Measurements from ENCODE around the gene FLNB.
A peak's percentile ranks its signal among the peaks of the same experiment; 100 is the strongest.

Gene FLNB

DNA sequence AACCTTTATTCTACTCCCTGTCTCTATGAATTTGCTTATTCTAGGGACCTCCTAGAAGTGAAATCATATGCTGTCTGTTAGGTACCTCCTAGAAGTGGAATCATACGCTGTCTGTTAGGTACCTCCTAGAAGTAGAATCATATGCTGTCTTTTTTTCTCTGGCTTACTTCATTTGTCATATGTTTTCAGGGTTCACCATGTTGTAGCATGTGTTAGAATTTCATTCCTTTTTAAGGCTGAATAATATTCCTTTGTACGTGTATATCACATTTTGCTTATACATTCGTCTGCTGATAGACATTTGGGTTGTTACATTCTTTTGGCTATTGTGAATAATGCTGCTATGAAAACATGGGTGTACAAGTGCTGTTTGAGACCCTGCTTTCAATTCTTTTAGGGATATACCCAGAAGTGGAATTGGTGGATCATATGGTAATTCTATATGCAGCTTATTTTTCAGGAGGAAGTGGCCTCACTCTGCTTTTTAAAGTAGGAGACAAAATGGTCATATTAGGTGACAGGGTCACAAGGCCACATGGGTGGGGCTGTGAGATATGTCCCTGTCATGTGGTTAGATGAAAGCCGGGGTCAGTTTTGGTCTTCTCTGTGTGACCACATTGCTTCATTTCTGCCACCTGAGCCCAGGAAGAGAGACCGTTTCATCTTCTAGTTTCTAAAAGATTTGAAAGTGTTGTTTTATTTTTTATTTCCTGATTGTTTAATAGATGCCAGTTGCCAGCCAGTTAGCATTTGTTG lies 76.7 kb downstream of the FLNB start:
- DNase-seq, result no peak

DNA sequence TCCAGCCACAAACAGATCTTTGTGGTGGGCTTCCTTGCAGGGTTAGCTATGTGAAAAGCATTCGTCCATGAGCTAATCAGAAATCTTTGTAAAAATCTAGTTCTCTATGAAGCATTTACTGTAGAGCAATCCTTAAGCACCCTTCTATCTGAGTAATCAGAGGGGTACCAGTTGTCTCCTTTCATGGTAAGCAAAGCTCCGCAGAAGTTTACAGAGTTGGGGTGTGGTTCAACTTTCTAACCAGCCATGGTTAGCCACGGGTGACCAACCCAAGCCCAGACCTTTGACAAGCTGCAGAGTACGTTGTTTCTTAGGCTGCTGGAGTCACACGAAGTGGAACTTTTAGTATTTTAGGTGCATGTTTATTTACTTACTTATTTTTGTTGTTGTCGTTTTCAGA lies 77.4 kb downstream of the FLNB start:
- no peak for DNase-seq

DNA sequence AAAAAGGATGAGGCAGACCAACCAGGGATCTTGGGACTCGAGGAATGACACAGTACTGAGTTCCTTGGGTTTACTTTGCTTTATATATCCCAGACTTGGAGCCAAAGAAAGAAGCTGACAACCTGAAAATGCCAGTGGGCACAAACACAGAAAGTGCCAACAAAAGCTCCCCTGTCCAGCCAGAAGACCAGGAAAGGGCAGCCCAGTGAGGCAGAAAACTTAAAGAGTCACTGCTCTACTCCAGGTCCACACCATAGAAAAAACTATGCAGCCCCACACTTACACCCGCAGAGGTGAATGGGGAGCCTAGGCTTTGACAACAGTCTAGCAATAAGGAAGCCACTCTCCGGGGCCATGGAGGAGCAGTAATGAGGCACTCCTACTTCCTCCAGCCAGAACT lies 80.3 kb downstream of the FLNB start:
- no peak for DNase-seq

DNA sequence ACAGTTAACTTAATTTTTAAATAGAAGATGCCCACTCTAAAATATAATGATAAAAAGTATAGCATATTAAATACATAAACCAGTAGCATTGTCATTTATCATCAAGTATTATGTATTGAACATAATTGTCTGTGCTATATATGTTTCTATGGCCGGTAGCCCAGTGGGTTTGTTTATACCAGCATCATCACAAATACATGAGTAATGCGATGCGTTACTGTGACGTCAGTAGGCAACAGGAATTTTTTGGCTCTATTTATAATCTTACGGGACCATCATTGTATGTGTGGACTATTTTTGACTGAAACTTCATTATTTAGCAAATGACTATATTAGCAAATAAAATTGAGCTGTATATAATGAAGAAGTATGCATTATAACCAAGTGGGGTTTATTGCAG lies 82.1 kb downstream of the FLNB start:
- no peak for DNase-seq

DNA sequence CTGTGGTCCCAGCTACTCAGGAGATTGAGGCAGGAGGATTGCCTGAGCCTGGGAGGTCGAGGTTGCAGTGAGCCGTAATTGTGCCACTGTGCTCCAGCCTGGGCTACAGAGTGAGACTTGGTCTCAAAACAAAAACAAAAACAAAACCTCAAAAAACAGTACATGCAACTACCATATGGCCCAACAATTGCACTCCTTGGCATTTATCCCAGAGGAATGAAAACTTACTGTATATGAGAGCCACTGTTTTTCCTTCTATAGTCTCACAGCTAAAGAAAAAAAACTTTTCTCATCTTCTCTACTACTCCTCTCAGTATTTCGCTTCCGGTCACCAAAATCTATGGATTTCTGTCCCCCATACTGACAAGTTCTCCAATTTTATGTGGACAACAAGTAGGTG lies 84.3 kb downstream of the FLNB start:
- no peak for DNase-seq

DNA sequence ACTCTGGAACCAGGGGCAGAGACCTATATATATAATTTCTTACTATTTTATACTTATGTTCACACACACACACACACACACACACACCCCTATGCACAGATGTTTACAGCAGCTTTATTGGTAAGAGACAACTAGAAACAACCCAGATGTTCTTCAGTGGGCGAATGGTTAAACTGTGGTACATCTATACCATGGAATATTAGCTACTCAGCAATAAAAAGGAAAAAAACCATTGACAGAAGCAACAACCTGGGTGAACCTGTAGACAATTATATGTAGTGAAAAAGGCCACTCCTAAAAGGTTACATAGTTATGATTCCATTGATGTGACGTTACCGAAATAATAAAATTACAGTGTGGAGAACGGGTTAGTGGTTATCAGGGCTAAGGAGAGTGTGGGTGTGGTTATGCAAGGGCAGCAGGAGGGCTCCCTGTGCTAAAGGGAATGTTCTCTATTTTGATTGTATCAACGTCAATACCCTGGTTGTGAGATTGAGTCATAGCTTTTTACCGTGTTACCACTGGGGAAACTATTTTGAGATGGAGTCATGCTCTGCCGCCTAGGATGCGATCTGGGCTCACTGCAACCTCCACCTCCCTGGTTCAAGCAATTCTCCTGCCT lies 85.5 kb downstream of the FLNB start:
- DNase-seq, result no peak

DNA sequence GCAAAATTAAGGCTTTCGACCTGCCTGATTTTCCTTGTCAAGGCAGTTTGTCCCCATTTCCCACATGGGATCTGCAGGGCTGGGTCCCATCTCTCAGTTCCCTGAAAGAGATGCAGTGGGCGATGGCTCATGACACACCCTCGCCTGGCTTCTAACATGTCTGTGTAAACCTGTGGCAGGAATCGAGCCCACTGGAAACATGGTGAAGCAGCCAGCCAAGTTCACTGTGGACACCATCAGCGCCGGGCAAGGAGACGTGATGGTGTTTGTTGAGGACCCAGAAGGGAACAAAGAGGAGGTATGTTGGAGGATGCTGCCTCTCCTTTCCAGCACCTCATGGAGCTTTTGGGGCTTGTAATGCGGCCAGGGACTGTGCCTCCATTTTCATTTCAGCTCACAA lies 86.4 kb downstream of the FLNB start:
- DNase-seq, result no peak

DNA sequence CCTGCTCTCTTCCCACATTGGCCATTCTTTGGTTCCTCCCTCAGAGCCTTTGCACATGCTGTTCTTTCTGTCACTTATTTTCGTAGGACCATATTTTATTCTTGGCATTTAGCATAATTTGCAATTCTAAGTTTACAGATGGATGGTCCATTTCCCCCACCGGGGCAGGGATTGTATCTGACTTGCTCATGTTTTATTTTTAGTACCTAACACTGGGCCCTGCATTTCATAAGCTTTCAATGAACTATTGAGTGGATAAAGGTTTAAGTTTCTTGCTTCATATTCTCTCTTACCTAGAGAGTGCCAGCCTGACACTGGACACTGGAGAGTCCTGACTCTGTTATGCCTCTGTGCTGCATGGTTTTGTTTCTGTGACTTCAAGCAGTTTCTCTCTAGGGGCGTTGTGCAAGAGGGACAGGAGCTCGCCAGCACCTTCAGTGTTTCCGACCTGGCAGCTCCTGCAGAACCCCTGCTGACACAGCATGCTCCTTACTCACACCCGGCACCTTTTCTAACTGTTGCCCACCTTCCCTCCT lies 87.4 kb downstream of the FLNB start:
- DNase-seq, result no peak

DNA sequence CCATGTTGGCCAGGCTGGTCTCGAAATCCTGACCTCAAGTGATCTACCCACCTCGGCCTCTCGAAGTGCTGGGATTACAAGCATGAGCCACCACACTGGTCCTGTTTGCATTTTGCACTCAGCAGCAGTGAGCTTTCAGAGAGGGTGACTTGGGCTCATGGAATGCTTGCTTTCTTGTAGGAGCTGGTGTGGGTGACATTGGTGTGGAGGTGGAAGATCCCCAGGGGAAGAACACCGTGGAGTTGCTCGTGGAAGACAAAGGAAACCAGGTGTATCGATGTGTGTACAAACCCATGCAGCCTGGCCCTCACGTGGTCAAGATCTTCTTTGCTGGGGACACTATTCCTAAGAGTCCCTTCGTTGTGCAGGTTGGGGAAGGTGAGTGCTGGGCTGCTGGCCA lies 90.3 kb downstream of the FLNB start:
- DNase-seq, result no peak

DNA sequence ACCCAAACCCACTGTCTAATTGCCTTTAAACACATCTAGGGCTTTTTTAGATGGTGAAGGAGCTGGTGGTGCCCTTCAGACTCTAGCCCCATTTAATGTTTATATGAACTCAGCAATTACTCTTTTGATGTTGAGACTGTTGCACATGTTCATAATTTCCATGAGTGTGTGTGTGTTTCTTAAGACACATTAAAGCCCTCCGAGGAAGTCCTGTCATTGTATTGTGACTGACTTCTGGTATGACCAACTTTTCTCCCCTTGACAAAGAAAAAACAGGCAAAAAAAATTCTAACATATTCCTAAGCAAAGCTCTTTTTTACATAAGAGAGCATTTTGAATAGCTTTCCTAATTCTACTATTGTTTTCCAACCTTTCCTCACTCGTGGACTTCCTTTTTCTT lies 91.6 kb downstream of the FLNB start:
- no peak for DNase-seq

DNA sequence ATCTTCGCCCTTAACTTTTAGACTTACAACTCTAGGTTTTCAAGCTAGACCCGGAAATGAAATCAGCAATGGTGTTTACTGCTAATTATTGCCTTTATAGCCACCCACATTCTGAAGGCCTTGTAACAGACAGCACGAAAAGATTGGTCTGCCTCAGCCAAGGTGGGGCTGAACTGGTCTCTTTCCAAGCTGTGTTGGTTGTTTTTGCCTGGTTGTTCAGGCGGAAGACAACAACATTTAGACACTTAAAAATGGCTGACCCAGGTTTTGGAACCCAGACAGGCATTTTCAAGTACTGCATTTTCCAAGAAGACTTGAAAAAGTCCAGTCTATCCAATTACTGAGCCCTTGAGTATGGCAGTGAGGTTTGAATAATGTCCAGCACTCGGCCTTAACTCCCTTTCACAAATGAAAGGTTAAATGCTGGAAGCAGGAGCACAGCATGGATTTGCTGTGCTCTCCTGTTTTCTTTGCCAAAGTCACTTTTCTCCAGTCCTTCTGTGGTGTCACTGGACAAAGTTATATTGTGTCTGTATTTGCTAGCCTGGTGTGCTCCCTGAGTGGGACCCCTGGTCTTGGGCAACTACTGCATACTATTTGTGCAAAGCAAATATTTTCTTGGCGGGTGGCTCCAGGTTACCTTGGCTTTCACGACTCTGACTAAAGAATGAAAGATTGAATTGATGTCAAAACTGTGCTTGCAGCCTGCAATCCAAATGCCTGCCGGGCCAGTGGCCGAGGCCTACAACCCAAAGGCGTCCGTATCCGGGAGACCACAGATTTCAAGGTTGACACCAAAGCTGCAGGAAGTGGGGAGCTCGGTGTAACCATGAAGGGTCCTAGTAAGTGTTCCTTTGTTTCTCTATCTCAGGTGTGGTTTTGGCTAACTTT lies 93.5 kb downstream of the FLNB start:
- DNase-seq, result no peak

DNA sequence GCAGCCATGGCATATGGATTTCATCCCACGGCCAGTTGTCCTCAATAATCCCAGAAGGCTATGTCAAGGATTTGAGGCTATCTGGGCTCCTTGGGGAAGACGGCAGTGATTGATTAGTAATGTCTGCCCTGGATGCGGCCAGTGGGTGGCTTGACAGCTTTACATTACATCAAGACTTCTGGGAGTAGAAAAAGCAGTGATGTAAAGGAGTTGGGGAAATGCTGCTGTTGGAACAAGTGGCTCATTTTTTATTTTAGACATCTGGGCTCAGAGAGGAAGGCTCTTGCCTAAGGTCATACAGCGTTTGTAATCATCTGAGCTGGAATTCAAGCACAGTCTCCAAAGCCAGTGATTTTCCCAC lies 94.1 kb downstream of the FLNB start:
- no peak for DNase-seq

DNA sequence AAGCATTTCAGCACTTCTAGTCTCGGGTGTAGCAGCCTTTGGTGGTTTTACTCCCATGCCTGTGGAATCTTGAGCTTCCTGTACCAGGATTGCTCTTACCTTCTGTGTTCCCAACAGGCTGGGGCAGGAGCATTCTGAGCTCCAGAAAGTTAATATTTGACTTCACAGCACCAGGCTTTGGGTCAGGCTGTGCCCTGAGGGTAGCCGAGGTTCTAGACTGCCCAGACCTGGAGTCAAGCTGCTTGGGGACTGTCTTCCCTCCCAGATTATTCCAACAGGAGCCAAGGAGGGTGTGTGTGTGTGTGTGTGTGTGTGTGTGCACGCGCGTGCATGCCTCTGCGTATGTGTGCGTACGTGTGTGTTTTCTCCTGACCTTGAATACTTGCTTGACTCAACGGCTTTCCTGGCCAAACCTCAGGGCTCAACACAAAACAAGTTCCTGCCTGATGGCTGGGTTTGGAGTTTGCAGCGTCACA lies 94.8 kb downstream of the FLNB start:
- no peak for DNase-seq

DNA sequence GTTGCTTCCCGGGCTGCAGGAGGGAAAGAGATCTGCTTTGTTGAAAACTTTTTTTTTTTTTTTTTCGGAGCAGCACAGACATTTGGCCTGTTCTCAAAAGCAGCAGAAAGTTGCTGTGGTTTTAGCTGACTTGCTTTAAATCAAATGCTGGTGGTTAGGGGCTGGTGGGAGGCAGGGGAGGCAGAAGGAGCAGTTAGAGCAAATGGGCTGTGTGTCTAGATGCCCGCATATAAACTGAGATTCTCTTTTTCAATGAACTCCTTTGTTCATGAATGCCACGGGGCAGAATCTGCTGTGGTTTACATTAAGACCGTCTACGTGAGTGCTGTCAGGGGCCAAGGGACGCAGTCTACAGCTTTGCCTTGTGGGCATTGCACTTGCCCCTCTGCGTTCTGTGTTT lies 95.9 kb downstream of the FLNB start:
- no peak for DNase-seq

DNA sequence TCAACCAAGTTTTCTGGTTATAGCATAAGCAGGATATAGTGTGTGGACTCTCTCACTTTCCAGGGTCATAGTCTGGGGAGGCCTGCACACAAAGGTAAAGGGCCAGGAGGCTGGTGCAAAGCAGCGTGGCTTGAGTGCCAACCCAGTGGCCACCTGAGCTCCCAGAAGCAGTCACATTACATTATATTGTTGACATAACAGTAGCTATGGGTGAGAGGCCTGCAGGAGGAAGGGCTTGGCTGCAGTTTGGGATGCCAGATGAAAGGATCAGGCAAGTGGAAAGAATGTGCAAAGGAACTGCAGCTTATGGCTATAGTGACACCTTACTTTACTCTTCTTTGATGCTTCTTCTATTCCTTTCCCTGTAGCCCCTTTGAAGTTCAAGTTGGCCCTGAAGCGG lies 96.5 kb downstream of the FLNB start:
- DNase-seq, result no peak

DNA sequence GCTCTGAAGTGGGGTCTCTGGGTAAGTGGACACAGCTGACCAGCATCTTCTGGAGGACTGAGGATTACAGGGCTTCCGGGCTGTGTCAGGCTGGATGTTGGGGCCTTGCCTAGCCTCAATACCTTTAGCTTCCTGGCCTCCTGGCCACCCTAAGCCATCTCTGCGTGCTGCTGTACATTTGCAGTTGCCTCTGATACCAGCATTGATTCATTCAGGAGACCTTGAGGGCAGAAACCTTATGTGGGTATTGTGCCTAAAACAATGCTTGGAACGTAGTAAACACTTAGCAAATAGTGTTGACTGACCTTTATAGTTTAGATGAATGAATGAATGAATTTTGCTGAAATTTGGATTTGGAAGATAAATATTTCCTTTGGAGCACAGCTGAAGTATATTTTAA lies 97.0 kb downstream of the FLNB start:
- DNase-seq, result no peak

DNA sequence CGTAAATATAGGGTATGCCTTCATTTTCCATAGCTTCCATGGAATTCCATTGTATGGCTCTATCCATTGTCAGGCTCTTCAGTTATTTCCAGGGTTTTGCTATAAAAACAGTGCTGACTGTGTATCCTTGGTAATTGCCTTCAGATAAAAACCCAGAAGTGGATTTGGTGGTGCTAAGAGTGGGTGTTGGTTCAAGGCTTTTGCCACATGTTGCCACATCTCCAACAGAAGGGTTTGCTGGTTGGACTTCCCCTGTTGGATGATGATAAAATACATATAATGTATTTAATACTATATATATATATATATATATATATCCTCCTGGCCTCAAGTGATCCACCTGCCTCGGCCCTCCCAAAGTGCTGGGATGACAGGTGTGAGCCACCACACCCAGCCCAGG lies 97.8 kb downstream of the FLNB start:
- DNase-seq, result no peak

DNA sequence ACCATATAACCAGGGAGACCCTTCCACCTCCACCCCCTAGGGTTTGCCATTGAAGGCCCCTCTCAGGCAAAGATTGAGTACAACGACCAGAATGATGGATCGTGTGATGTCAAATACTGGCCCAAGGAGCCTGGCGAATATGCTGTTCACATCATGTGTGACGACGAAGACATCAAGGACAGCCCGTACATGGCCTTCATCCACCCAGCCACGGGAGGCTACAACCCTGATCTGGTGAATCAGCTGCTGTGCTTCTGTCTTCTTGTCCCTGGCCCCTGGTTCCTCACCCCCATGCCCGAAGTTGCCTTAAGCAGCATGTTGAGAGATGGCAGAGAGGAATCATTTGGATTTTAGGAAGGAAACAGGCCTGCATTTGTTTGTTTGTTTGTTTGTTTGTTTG lies 98.4 kb downstream of the FLNB start:
- no peak for DNase-seq

DNA sequence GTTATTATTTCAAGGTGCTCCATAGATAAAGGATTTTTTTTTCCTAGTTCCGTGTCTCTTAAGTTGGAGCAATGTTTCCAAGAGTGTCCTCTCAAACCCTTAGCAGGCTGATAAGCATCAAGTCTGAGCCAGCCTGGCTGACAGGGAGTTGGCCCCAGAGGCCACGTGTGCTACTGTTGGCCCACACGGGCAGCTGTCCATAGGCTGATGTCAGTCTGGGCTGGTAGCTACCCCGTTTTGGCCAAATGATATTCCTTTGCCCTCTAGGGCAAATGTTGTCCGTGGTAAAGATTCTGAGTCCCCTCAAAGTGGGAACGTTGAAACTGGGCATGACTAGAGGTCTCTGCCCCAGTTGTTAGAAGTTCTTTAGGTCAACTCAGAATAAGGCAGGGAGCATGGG lies 99.4 kb downstream of the FLNB start:
- DNase-seq, result no peak

DNA sequence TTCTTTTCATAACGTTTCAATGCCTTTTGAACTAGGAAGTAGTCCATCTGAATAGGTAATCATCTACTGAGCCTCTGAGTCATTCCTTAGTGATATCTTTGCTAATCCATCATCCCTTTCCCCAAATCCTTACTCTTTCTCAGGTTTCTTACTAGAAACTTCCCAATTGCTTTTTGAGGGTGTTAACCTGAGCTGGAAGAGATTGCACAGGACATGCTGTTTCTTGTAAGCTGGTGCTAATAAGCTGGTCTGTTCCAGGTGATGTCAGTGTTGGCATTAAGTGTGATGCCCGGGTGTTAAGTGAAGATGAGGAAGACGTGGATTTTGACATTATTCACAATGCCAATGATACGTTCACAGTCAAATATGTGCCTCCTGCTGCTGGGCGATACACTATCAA lies 101.5 kb downstream of the FLNB start:
- DNase-seq, result no peak

DNA sequence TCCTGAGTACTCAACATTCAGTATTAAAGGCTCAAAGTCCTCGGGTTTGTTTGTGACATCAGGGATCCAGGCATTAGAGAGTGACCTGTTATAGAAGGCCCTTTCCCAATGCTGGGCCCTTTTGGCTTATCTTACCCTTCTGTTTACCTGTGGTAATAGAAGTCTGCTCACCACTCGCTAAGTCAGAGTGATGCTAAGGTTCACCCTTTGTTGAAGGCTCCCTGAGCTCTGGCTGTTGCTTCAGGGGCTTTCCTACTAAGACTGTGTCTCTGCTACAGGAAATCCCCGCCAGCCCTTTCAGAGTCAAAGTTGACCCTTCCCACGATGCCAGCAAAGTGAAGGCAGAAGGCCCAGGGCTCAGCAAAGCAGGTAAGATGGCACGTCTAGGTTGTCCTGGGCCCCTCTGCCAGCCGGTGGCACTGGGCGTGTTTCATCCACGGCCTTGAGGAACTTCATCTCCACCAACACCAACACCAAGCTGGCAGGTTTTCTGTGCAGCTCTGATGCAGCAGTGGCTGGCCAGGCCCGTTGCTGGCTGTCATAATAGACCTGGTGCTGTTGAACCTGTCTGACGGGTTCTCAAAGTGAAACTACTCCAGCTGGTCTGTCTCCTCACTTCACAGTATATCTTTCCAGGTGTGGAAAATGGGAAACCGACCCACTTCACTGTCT lies 103.4 kb downstream of the FLNB start:
- DNase-seq, result peak; percentile 56

DNA sequence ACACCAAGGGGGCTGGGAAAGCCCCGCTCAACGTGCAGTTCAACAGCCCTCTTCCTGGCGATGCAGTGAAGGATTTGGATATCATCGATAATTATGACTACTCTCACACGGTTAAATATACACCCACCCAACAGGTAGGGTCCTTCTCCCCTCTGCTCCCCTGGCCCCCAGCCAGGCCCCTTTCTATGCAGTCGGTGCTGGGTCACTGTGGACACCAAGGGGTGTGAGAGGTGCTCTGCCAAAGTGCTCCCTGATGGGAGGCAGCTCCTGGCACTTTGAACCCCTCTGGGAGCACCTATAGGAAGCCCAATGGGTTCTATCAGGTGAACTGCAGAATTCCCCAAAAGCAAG lies 103.9 kb downstream of the FLNB start:
- DNase-seq, result no peak

DNA sequence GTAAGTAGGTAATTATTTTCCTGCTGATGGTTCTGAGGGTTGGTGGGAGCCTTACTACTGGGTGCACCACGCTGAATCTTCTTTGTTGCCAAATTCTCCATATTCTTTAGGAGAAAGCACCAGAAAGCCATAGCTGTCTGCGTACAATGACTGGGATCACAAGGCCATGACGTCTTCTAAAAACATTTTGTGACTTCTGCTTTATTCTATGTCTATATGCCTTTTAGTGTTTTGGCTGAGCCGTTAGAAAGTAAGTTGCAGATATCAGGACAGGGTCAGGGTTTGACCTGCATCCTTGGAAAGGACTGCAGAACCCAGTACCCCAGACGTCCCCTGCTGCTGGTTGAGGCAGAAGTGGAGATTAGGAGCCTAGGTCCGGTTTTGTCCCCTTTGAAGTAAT lies 107.0 kb downstream of the FLNB start:
- no peak for DNase-seq

Data from DMS79 (cell line).